GM12873 (cell line): ENCODE results near the gene UBE2G1.

ENCODE experiments used
- CTCF ChIP-seq: IDR thresholded peaks from 2 replicates; pipeline ENCODE4 v1.5.1; 2012; ENCODE audit warnings: low read depth, mild to moderate bottlenecking, moderate library complexity, low read length, control low read depth; ENCODE audit not compliant: insufficient read depth; ENCODE audit errors: missing control alignments

Gene UBE2G1

GRCh38 chr17:4387137-4387536, 20.7 kb upstream of the UBE2G1 start:
- no peak for TF ChIP-seq CTCF

DNA sequence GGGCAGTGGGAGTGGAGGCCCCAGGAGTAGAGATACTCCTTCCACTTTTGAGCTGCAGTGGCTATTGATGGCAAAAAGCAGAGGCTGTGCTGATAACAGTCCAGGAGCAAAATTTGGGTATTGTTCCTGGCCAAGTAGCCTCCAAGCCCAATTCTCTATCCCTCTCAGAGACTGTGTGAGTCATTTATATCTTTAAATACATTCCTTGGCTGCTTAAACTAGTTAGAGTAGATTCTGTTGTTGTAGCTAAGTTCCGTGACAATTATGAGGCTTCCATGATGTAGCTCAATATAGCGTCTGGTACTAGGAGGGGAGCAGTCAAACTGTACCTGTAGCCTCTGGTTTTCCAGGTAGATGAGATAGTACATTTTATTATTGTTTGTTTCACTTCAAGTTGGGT, 19.9 kb upstream of the UBE2G1 start:
- TF ChIP-seq CTCF = no peak

DNA sequence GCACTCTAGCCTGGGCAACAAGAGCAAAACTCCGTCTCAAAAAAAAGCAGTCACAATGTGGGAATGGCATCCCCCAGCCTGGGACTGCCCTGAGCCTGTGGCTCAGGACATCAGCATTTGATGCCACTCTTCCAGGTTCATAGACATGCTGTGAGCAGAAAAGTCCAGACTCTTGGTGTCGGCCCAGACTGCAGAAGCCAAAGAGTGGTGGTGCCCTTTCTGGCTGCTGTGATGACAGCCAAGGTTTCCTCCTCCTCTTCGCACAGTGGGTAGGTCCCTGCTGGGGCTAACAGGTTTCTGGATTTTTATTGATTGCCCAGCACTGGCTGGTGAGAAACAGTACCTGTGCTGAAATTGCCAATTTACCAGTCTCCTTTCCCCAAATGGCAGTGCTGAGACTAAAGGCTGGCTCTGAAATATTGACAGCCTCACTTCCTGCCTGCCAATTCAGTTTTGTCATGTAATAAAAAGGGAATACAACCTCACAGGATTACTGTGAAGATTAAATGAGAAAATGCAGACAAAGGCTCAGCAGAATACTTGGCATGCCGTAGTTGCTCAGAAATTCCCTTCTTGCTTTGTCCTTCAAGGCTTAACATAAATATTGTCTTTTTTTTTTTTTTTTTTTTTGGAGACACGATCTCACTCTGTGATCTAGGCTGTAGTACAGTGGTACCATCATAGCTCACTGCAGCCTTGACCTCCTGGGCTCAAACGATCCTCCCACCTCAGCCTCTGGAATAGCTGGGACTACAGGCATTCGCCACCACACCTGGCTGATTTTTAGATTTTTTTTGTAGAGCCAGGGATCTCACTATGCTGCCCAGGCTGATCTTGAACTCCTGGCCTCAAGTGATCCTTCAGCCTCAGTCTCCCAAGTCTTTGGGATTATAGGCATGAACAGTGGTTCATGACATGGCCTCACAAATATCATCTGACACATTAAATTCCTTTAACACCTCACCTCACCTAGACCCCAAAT, 15.5 kb upstream of the UBE2G1 start:
- no peak for TF ChIP-seq CTCF

- no peak for TF ChIP-seq CTCF
These were observed 12.2 kb upstream of the UBE2G1 start for GRCh38 chr17:4378626-4379025.

- TF ChIP-seq CTCF = no peak
These were observed 8.7 kb upstream of the UBE2G1 start for GRCh38 chr17:4375039-4375748.

GRCh38 chr17:4369557-4370230, 3.2 kb upstream of the UBE2G1 start:
- no peak for TF ChIP-seq CTCF

- TF ChIP-seq CTCF = no peak
These were observed 1.9 kb upstream of the UBE2G1 start for GRCh38 chr17:4368341-4368740.
